Keratinocyte (primary cell): ENCODE measurements around the gene IFNAR1.

Source experiments
- EZH2 ChIP-seq: IDR thresholded peaks from one replicate; pipeline ENCODE4 v1.6.1; 2012; ENCODE audit warnings: inconsistent platforms, mild to moderate bottlenecking, low read length, moderate library complexity
- TF ChIP-seq, protein P1 (sequence below), 3 experiments: IDR thresholded peaks in 1 of 3; conservative IDR thresholded peaks in 1 of 3; optimal IDR thresholded peaks in 1 of 3; 2 replicates in 2 of 3; 3 replicates in 1 of 3; pipeline versions ENCODE3 to v1.5.1; 2011; ENCODE audit warnings: low read length in 3 of 3, mild to moderate bottlenecking in 3 of 3, moderate library complexity in 2 of 3, control low read depth in 1 of 3, inconsistent platforms in 1 of 3; ENCODE audit not compliant: insufficient read depth in 2 of 3; ENCODE audit errors: extremely low read depth in 1 of 3

DNA sequence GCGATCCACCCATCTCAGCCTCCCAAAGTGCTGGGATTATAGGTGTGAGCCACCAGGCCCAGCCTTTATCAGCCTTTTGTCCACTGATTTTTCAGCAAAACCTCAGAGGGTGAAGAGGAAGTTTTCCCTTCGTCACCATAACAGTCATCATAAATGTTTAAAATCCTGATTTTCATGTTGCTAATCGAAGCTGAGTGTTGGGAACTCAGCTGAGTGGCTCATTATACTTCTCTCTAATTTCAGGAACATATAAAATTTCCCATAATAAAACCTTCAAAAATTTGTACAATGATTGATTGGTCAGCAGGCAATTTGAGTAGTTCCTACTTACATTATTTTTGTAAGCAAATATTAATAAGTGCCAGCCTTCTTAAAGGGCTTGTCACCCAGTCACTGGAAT is 46.6 kb downstream of the IFNAR1 start:
- TF ChIP-seq, protein P1, sequence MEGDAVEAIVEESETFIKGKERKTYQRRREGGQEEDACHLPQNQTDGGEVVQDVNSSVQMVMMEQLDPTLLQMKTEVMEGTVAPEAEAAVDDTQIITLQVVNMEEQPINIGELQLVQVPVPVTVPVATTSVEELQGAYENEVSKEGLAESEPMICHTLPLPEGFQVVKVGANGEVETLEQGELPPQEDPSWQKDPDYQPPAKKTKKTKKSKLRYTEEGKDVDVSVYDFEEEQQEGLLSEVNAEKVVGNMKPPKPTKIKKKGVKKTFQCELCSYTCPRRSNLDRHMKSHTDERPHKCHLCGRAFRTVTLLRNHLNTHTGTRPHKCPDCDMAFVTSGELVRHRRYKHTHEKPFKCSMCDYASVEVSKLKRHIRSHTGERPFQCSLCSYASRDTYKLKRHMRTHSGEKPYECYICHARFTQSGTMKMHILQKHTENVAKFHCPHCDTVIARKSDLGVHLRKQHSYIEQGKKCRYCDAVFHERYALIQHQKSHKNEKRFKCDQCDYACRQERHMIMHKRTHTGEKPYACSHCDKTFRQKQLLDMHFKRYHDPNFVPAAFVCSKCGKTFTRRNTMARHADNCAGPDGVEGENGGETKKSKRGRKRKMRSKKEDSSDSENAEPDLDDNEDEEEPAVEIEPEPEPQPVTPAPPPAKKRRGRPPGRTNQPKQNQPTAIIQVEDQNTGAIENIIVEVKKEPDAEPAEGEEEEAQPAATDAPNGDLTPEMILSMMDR (optimal IDR thresholded peaks at IDR 0.05 in 1 of 3, IDR thresholded peaks at IDR 0.05 in 1 of 3, conservative IDR thresholded peaks at IDR 0.05 in 1 of 3; ENCODE audit: extremely low read depth in 1 of 3, insufficient read depth in 2 of 3, low read length in 3 of 3): no peak
- TF ChIP-seq EZH2: no peak
